ENCODE results near the gene SORCS3. TPM values are rescaled to one million over a fixed set of nuclear protein-coding genes. Genes with fewer than 3 reads are reported as not detected.

SORCS3 gene
- total and polyA plus RNA-seq, 2 donors (not counting 1 experiment from before 2014, with no cell fraction given), result not detected

- ChIA-PET POLR2A (no interaction called here), CTCF (no interaction called here)
- Histone ChIP-seq H3K4me1 (ENCODE audit: control insufficient read depth in 2 of 2, insufficient read depth in 2 of 2, low read length in 2 of 2) (no peaks in the 10 kb centered on the region), H2AFZ (ENCODE audit: insufficient read depth, low read depth, low read length, poor library complexity, severe bottlenecking) (no peak overlapping the region), H3K9ac (ENCODE audit: low read length) (no peak overlapping the region), H3K27me3 (replicated peaks in 1 of 4; ENCODE audit: control extremely low read depth in 1 of 4, control insufficient read depth in 3 of 4, insufficient read depth in 4 of 4, low read length in 3 of 4) (no peaks in the 10 kb centered on the region), H3K9me3 (ENCODE audit: control extremely low read depth in 1 of 3, control insufficient read depth in 2 of 3, insufficient read depth in 1 of 3, low read length in 2 of 3) (no peaks in the 10 kb centered on the region), H3K4me3 (ENCODE audit: control extremely low read depth in 1 of 5, extremely low read depth in 1 of 5, insufficient read depth in 1 of 5, low read depth in 2 of 5, low read length in 4 of 5) (no peak overlapping the region), H3K4me2 (replicated peaks; ENCODE audit: low read depth, low read length, poor library complexity, severe bottlenecking) (no peak overlapping the region), H4K20me1 (ENCODE audit: control insufficient read depth, insufficient read depth, low read length, poor library complexity, severe bottlenecking) (no peaks in the 10 kb centered on the region), H3K79me2 (ENCODE audit: control insufficient read depth, insufficient read depth, low read length) (no peaks in the 10 kb centered on the region), H3K36me3 (replicated peaks in 1 of 2; ENCODE audit: control extremely low read depth in 1 of 2, control insufficient read depth in 1 of 2, extremely low read depth in 1 of 2, insufficient read depth in 2 of 2, low read length in 1 of 2) (no peaks in the 10 kb centered on the region), H3K27ac (ENCODE audit: low read length in 2 of 2) (no peak overlapping the region)
- intact Hi-C loops (cut with micrococcal nuclease), result no loop called here
- 57% methylated on average over 3 of the region's 3 CpGs for WGBS (ENCODE audit: insufficient coverage)
- H3K4me1 Mint-ChIP-seq, result no peaks in the 10 kb centered on the region
- H3K27me3 Mint-ChIP-seq, result peaks cover 11% of the 10 kb centered on the region
- H3K27ac Mint-ChIP-seq, result no peak overlapping the region
- no peaks in the 10 kb centered on the region for H3K9me3 Mint-ChIP-seq (ENCODE audit: insufficient read depth)
- DNase-seq (no peak), ATAC-seq (ENCODE audit: low read depth) (no peak)
- no peak overlapping the region for H3K4me3 Mint-ChIP-seq
- TF ChIP-seq EZH2 (IDR thresholded peaks at IDR 0.05; ENCODE audit: borderline replicate concordance, insufficient read depth, low read depth, low read length, poor library complexity, severe bottlenecking) (no peak), CTCF (IDR thresholded peaks at IDR 0.05) (no peak)
Observed at GRCh38 chr10:104773105-104773504, 132.0 kb downstream of the SORCS3 start.

- intact Hi-C loops (cut with micrococcal nuclease), result no loop called here
- Histone ChIP-seq H3K36me3 (replicated peaks in 1 of 2; ENCODE audit: control extremely low read depth in 1 of 2, control insufficient read depth in 1 of 2, extremely low read depth in 1 of 2, insufficient read depth in 2 of 2, low read length in 1 of 2) (no peaks in the 10 kb centered on the region), H3K4me1 (ENCODE audit: control insufficient read depth in 2 of 2, insufficient read depth in 2 of 2, low read length in 2 of 2) (no peaks in the 10 kb centered on the region), H3K79me2 (ENCODE audit: control insufficient read depth, insufficient read depth, low read length) (no peaks in the 10 kb centered on the region), H3K4me3 (ENCODE audit: control extremely low read depth in 1 of 5, extremely low read depth in 1 of 5, insufficient read depth in 1 of 5, low read depth in 2 of 5, low read length in 4 of 5) (no peak overlapping the region), H3K9me3 (ENCODE audit: control extremely low read depth in 1 of 3, control insufficient read depth in 2 of 3, insufficient read depth in 1 of 3, low read length in 2 of 3) (no peaks in the 10 kb centered on the region), H2AFZ (ENCODE audit: insufficient read depth, low read depth, low read length, poor library complexity, severe bottlenecking) (no peak overlapping the region), H3K27ac (ENCODE audit: low read length in 2 of 2) (no peak overlapping the region), H3K9ac (ENCODE audit: low read length) (no peak overlapping the region), H3K27me3 (replicated peaks in 1 of 4; ENCODE audit: control extremely low read depth in 1 of 4, control insufficient read depth in 3 of 4, insufficient read depth in 4 of 4, low read length in 3 of 4) (no peaks in the 10 kb centered on the region), H3K4me2 (replicated peaks; ENCODE audit: low read depth, low read length, poor library complexity, severe bottlenecking) (no peak overlapping the region), H4K20me1 (ENCODE audit: control insufficient read depth, insufficient read depth, low read length, poor library complexity, severe bottlenecking) (no peaks in the 10 kb centered on the region)
- POLR2A ChIA-PET, result no interaction called here
- no peak for DNase-seq
- Mint-ChIP-seq H3K27ac (no peak overlapping the region), H3K4me3 (no peak overlapping the region), H3K9me3 (ENCODE audit: insufficient read depth) (no peaks in the 10 kb centered on the region), H3K27me3 (peaks cover 10% of the 10 kb centered on the region), H3K4me1 (no peaks in the 10 kb centered on the region)
- CTCF ChIA-PET, result no interaction called here
- no peak for ATAC-seq (ENCODE audit: low read depth)
- TF ChIP-seq EZH2 (IDR thresholded peaks at IDR 0.05; ENCODE audit: borderline replicate concordance, insufficient read depth, low read depth, low read length, poor library complexity, severe bottlenecking) (no peak), CTCF (IDR thresholded peaks at IDR 0.05) (no peak)
- WGBS (ENCODE audit: insufficient coverage), result 69% methylated on average over 3 of the region's 6 CpGs
Observed at GRCh38 chr10:104774234-104774633, 133.1 kb downstream of the SORCS3 start.

Data from B cell (primary cell).